Caco-2 (cell line): Measurements from ENCODE around the gene KLHL29. TPM values are rescaled to one million over a fixed set of nuclear protein-coding genes. Genes with fewer than 3 reads are reported as not detected.

Source experiments
- BruUV-seq: library from RNA; stranded (reverse); fragments of 400-500 nt; replicated peaks from 2 replicates; lab custom pipeline; 2021; lab: Mats Ljungman, UMichigan
- CTCF ChIA-PET: fragments of 300-600 bp; sonication (Branson Sonifier 250); formaldehyde crosslinking; loops from one replicate; lab custom pipeline; 2022; ENCODE audit warnings: antibody characterized with exemption; lab: Charles Lee
- POLR2A ChIA-PET: fragments of 300-600 bp; sonication (Branson Sonifier 250); formaldehyde crosslinking; loops from one replicate; lab custom pipeline; 2022; ENCODE audit warnings: antibody characterized with exemption; lab: Charles Lee
- DNase-seq, 2 experiments: peaks; one replicate each; pipeline versions ENCODE4 v3.0.0 to v3.0.0-alpha.2; 2020 to 2022
- H3K27me3 ChIP-seq: replicated peaks from 2 replicates; pipeline ENCODE4 v1.6.0; 2011; ENCODE audit warnings: low read length; ENCODE audit not compliant: control insufficient read depth, insufficient read depth
- H3K36me3 ChIP-seq: 2 replicates; pipeline ENCODE4 v1.5.1; 2011; ENCODE audit warnings: low read length; ENCODE audit not compliant: control insufficient read depth, insufficient read depth
- H3K4me1 ChIP-seq: fragments of 250-450 bp; sonication (Bioruptor Pico); 2 replicates; pipeline ENCODE4 v1.5.1; 2020; ENCODE audit warnings: mild to moderate bottlenecking
- H3K4me3 ChIP-seq: 2 replicates; pipeline ENCODE4 v1.5.1; 2011; ENCODE audit warnings: low read depth, mild to moderate bottlenecking, control low read depth, low read length
- H3K9me3 ChIP-seq: fragments of 250-450 bp; sonication (Bioruptor Pico); 2 replicates; pipeline ENCODE4 v1.5.1; 2020; ENCODE audit warnings: mild to moderate bottlenecking, moderate library complexity
- H3K27ac Mint-ChIP-seq: one replicate; pipeline ENCODE4 v1.8.0; 2022; ENCODE audit warnings: mixed read lengths; ENCODE audit not compliant: unreplicated experiment
- H3K27me3 Mint-ChIP-seq: one replicate; pipeline ENCODE4 v1.8.0; 2022; ENCODE audit warnings: mixed read lengths; ENCODE audit not compliant: insufficient read depth, unreplicated experiment
- H3K36me3 Mint-ChIP-seq: one replicate; pipeline ENCODE4 v1.8.0; 2022; ENCODE audit warnings: mild to moderate bottlenecking, mixed read lengths; ENCODE audit not compliant: insufficient read depth, unreplicated experiment
- H3K4me1 Mint-ChIP-seq: one replicate; pipeline ENCODE4 v1.8.0; 2022; ENCODE audit warnings: low read depth, mixed read lengths; ENCODE audit not compliant: unreplicated experiment
- H3K4me3 Mint-ChIP-seq: one replicate; pipeline ENCODE4 v1.8.0; 2022; ENCODE audit warnings: mild to moderate bottlenecking, moderate library complexity, mixed read lengths; ENCODE audit not compliant: unreplicated experiment
- H3K9me3 Mint-ChIP-seq: one replicate; pipeline ENCODE4 v1.8.0; 2022; ENCODE audit warnings: mixed read lengths; ENCODE audit not compliant: unreplicated experiment
- intact Hi-C: fragments of 100-400 bp; cut with micrococcal nuclease; formaldehyde crosslinking; loops from one replicate; pipeline ENCODE4 v1.10.0; 2022; ENCODE audit not compliant: unreplicated experiment
- total RNA-seq: library from RNA; stranded (reverse); gene quantifications from 2 replicates; pipeline ENCODE4 v1.2.3, GENCODE V29; 2022
- TF ChIP-seq, protein P1 (sequence below), 2 experiments: fragments of 200-600 bp in 1 of 2; IDR thresholded peaks; 1 replicate in 1 of 2; 2 replicates in 1 of 2; pipeline versions ENCODE4 v1.5.1 to v1.8.0; 2011 to 2022; ENCODE audit warnings: antibody characterized with exemption in 1 of 2, control low read depth in 1 of 2, inconsistent platforms in 1 of 2, low read depth in 1 of 2, low read length in 1 of 2, mild to moderate bottlenecking in 1 of 2, moderate library complexity in 1 of 2; ENCODE audit not compliant: insufficient read depth in 1 of 2, severe bottlenecking in 1 of 2, unreplicated experiment in 1 of 2

KLHL29 gene
- total RNA-seq, 1 experiment from 2014 or later = 0.61 TPM

DNA sequence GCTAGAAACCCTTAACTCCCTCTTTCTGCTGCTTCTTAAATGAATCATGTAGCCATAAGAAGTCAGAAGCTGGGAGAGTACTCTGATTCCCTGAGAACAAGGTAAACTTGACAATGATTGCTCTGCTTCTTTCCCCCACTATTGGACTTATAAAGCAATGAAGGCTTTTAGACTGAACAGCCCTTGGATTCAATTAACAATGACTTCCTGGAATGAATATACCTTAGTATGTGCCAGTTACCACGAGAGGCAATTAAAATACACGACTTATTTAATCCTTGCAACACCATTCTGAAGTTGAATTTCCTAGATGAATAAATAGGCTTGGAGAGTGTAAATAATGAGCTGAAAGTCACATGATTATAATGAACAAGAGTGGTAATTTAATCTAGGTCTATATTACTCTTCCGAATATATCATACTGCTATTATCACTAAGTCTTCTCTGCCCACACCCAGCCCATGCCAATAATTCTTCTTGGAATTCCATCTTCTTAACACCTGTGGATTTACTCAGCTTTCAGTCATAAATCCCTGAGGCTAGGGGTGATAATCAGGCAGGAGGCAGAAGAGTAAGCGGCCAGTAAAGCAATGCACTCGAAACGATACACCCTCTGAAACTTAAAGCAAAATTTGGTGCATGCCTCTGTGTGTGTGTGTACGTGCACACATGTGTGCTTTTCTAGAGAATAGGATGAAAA, 371.8 kb downstream of the KLHL29 start:
- no peak for DNase-seq
- Mint-ChIP-seq H3K4me3 (no peak overlapping the region), H3K4me1 (peaks cover 9% of the 10 kb centered on the region), H3K27ac (no peak overlapping the region), H3K36me3 (peaks cover 27% of the 10 kb centered on the region), H3K27me3 (no peaks in the 10 kb centered on the region), H3K9me3 (no peaks in the 10 kb centered on the region)
- TF ChIP-seq, protein P1, sequence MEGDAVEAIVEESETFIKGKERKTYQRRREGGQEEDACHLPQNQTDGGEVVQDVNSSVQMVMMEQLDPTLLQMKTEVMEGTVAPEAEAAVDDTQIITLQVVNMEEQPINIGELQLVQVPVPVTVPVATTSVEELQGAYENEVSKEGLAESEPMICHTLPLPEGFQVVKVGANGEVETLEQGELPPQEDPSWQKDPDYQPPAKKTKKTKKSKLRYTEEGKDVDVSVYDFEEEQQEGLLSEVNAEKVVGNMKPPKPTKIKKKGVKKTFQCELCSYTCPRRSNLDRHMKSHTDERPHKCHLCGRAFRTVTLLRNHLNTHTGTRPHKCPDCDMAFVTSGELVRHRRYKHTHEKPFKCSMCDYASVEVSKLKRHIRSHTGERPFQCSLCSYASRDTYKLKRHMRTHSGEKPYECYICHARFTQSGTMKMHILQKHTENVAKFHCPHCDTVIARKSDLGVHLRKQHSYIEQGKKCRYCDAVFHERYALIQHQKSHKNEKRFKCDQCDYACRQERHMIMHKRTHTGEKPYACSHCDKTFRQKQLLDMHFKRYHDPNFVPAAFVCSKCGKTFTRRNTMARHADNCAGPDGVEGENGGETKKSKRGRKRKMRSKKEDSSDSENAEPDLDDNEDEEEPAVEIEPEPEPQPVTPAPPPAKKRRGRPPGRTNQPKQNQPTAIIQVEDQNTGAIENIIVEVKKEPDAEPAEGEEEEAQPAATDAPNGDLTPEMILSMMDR (IDR thresholded peaks at IDR 0.05; ENCODE audit: insufficient read depth in 1 of 2, low read depth in 1 of 2, low read length in 1 of 2, severe bottlenecking in 1 of 2, unreplicated experiment in 1 of 2) = no peak
- no TSS peak for BruUV-seq
- no peaks in the 10 kb centered on the region for H3K9me3 ChIP-seq
- H3K27me3 ChIP-seq = no peaks in the 10 kb centered on the region
- no peak overlapping the region for H3K4me3 ChIP-seq
- POLR2A ChIA-PET = no interaction called here
- peaks cover 14% of the 10 kb centered on the region for H3K4me1 ChIP-seq
- no peaks in the 10 kb centered on the region; the same call in 1 of the 2 replicates for H3K36me3 ChIP-seq
- CTCF ChIA-PET = no interaction called here
- intact Hi-C loops = no loop called here

DNA sequence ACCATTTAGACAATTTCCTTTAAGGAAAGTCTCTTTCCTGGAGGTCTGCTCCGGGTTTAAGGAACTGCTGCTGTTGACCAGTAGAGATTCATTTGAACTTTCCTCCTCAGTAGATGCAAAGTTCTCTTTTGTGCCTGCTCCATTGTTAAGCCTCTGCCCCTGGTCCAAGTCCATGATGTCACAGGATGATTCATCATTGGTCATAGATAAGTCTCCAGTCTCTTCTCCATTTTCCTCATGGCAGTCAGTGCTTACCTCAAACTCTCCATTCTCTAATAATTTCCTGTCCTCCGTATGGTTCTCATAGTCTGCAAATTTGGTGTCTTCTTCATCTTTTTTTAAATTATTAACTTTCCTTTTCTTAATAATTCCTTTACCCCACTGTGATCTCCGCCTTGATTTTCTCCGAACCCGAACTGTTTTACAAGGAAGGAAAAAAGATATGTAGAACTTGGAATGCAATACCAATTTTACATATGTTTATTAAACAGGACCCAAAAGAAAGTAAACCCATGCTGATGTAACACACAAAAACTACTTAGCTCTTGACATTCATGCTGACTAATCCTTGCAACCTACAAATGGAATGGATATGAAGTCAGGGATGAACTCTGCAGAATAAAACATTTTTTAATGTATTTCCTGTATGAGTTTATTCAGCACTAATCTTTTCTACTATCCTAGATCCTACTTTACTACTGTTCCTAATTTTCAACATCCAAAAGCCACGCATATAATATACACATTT, 372.9 kb downstream of the KLHL29 start:
- Mint-ChIP-seq H3K4me3 (no peak overlapping the region), H3K27ac (no peak overlapping the region), H3K4me1 (peaks cover 9% of the 10 kb centered on the region), H3K36me3 (peaks cover 27% of the 10 kb centered on the region), H3K9me3 (no peaks in the 10 kb centered on the region), H3K27me3 (no peaks in the 10 kb centered on the region)
- no TSS peak for BruUV-seq
- TF ChIP-seq, protein P1 (IDR thresholded peaks at IDR 0.05; ENCODE audit: insufficient read depth in 1 of 2, low read depth in 1 of 2, low read length in 1 of 2, severe bottlenecking in 1 of 2, unreplicated experiment in 1 of 2) = no peak
- POLR2A ChIA-PET = no interaction called here
- Histone ChIP-seq H3K9me3 (no peaks in the 10 kb centered on the region), H3K4me3 (no peak overlapping the region), H3K27me3 (no peaks in the 10 kb centered on the region), H3K4me1 (peaks cover 14% of the 10 kb centered on the region), H3K36me3 (no peaks in the 10 kb centered on the region)
- intact Hi-C loops = no loop called here
- no peak for DNase-seq
- CTCF ChIA-PET = no interaction called here
